Glomerular visceral epithelial cell (primary cell): Measurements from ENCODE around the gene CORO2B.

ENCODE experiments used
- DNase-seq: peaks from one replicate; pipeline ENCODE4 v3.0.0-alpha.2; 2016; ENCODE audit errors: extremely low spot score

Gene CORO2B

GRCh38 chr15:68578980-68579935 lies at the start of gene CORO2B:
Gene CORO2B, plus strand, starts transcription at chr15:68578993. Its CDS starts 270 bp downstream, at chr15:68579263.
- DNase-seq: peak; percentile 54

GRCh38 chr15:68531387-68532179 lies 47.2 kb upstream of the CORO2B start:
- DNase-seq: no peak

- peak; percentile 78 for DNase-seq
These were observed 42.3 kb upstream of the CORO2B start for GRCh38 chr15:68536331-68537095.

- no peak for DNase-seq
These were observed 41.7 kb upstream of the CORO2B start for GRCh38 chr15:68537097-68537496.

- no peak for DNase-seq
These were observed 41.3 kb upstream of the CORO2B start for GRCh38 chr15:68537506-68537905.

- no peak for DNase-seq
These were observed 40.5 kb upstream of the CORO2B start for GRCh38 chr15:68538311-68538710.

- DNase-seq: no peak
These were observed 37.0 kb upstream of the CORO2B start for GRCh38 chr15:68541743-68542142.

GRCh38 chr15:68542348-68542747 lies 36.4 kb upstream of the CORO2B start:
- DNase-seq: no peak

GRCh38 chr15:68542771-68543164 lies 36.0 kb upstream of the CORO2B start:
- no peak for DNase-seq

GRCh38 chr15:68543165-68544008 lies 35.4 kb upstream of the CORO2B start:
- DNase-seq: peak; percentile 53

GRCh38 chr15:68546318-68546717 lies 32.5 kb upstream of the CORO2B start:
- DNase-seq: no peak

- DNase-seq: no peak
These were observed 30.4 kb upstream of the CORO2B start for GRCh38 chr15:68548364-68548763.

- no peak for DNase-seq
These were observed 28.8 kb upstream of the CORO2B start for GRCh38 chr15:68550004-68550403.

GRCh38 chr15:68550498-68551295 lies 28.1 kb upstream of the CORO2B start:
- DNase-seq: peak; percentile 64

- DNase-seq: no peak
These were observed 27.5 kb upstream of the CORO2B start for GRCh38 chr15:68551296-68551635.

GRCh38 chr15:68552344-68552743 lies 26.4 kb upstream of the CORO2B start:
- no peak for DNase-seq

GRCh38 chr15:68552773-68553172 lies 26.0 kb upstream of the CORO2B start:
- peak; percentile 79 for DNase-seq

- no peak for DNase-seq
These were observed 25.3 kb upstream of the CORO2B start for GRCh38 chr15:68553314-68553993.

- DNase-seq: peak; percentile 73
These were observed 24.6 kb upstream of the CORO2B start for GRCh38 chr15:68553994-68554720.
